GM21737 (cell line): ENCODE measurements around the gene EEA1.

Experiments
- ATAC-seq: cut with Tn5 transposase; IDR thresholded peaks from one replicate; pipeline ENCODE4 v1.9.1; 2021; ENCODE audit warnings: mild to moderate bottlenecking, moderate library complexity; ENCODE audit not compliant: unreplicated experiment

EEA1 gene

GRCh38 chr12:92938638-92939037 is 9.5 kb upstream of the EEA1 start:
- no peak for ATAC-seq

GRCh38 chr12:92938018-92938417 is 8.9 kb upstream of the EEA1 start:
- ATAC-seq = no peak

GRCh38 chr12:92933606-92934005 is 4.5 kb upstream of the EEA1 start:
- no peak for ATAC-seq

GRCh38 chr12:92930421-92930820 is 1.3 kb upstream of the EEA1 start:
- ATAC-seq = no peak

- no peak for ATAC-seq
These were observed 888 bp upstream of the EEA1 start for GRCh38 chr12:92929983-92930382.

- ATAC-seq = peak; percentile 16
These were observed 604 bp downstream of the EEA1 start for GRCh38 chr12:92928421-92928961.

- ATAC-seq = no peak
These were observed 1.4 kb downstream of the EEA1 start for GRCh38 chr12:92927436-92928281.

- ATAC-seq = no peak
These were observed 2.0 kb downstream of the EEA1 start for GRCh38 chr12:92927055-92927435.

GRCh38 chr12:92926549-92926948 is 2.5 kb downstream of the EEA1 start:
- ATAC-seq = no peak

- peak; percentile 73 for ATAC-seq
These were observed 7.2 kb downstream of the EEA1 start for GRCh38 chr12:92921877-92922276.

GRCh38 chr12:92915365-92915764 is 13.7 kb downstream of the EEA1 start:
- no peak for ATAC-seq

GRCh38 chr12:92914170-92914569 is 14.9 kb downstream of the EEA1 start:
- ATAC-seq = no peak

- ATAC-seq = no peak
These were observed 16.4 kb downstream of the EEA1 start for GRCh38 chr12:92912672-92913071.

GRCh38 chr12:92912052-92912451 is 17.0 kb downstream of the EEA1 start:
- ATAC-seq = no peak

GRCh38 chr12:92911339-92911738 is 17.8 kb downstream of the EEA1 start:
- ATAC-seq = no peak

GRCh38 chr12:92908108-92908507 is 21.0 kb downstream of the EEA1 start:
- ATAC-seq = no peak

GRCh38 chr12:92905811-92906554 is 23.1 kb downstream of the EEA1 start:
- ATAC-seq = no peak

GRCh38 chr12:92905258-92905810 is 23.8 kb downstream of the EEA1 start:
- ATAC-seq = no peak

GRCh38 chr12:92900941-92901340 is 28.2 kb downstream of the EEA1 start:
- no peak for ATAC-seq

GRCh38 chr12:92899386-92900001 is 29.6 kb downstream of the EEA1 start:
- ATAC-seq = no peak

GRCh38 chr12:92898755-92899154 is 30.3 kb downstream of the EEA1 start:
- no peak for ATAC-seq
